Loucy (cell line): ENCODE measurements around the gene MXD4.

ENCODE experiments used
- H2AFZ ChIP-seq: fragments of 200-600 bp; sonication (generic); 2 replicates; pipeline ENCODE4 v1.6.0; 2016; ENCODE audit warnings: antibody characterized with exemption, mild to moderate bottlenecking, low read length, moderate library complexity
- H3F3A ChIP-seq: fragments of 200-600 bp; 2 replicates; pipeline ENCODE4 v1.6.0; 2016; ENCODE audit warnings: antibody characterized with exemption, low read depth, mild to moderate bottlenecking
- H3K27me3 ChIP-seq: fragments of 200-600 bp; sonication (generic); 2 replicates; pipeline ENCODE4 v1.6.1; 2014; ENCODE audit warnings: low read length, mild to moderate bottlenecking; ENCODE audit not compliant: insufficient read depth, poor library complexity, severe bottlenecking
- H3K36me3 ChIP-seq: fragments of 200-600 bp; sonication (generic); 2 replicates; pipeline ENCODE4 v1.6.1; 2016; ENCODE audit warnings: low read length; ENCODE audit not compliant: insufficient read depth
- H3K4me1 ChIP-seq: fragments of 200-600 bp; sonication (generic); 2 replicates; pipeline ENCODE4 v1.5.1; 2014; ENCODE audit warnings: low read length, mild to moderate bottlenecking; ENCODE audit not compliant: insufficient read depth, poor library complexity, severe bottlenecking
- H3K4me2 ChIP-seq: fragments of 200-600 bp; sonication (generic); 2 replicates; pipeline ENCODE4 v1.6.0; 2014; ENCODE audit warnings: antibody characterized with exemption, low read length, low read depth, mild to moderate bottlenecking; ENCODE audit not compliant: poor library complexity, severe bottlenecking
- H3K4me3 ChIP-seq: fragments of 200-600 bp; sonication (generic); 2 replicates; pipeline ENCODE4 v1.5.1; 2014; ENCODE audit warnings: low read length, mild to moderate bottlenecking, mixed read lengths; ENCODE audit not compliant: poor library complexity, severe bottlenecking
- H3K79me2 ChIP-seq: fragments of 200-600 bp; sonication (generic); 2 replicates; pipeline ENCODE4 v1.6.1; 2014; ENCODE audit warnings: low read length; ENCODE audit not compliant: insufficient read depth
- H3K9ac ChIP-seq: fragments of 200-600 bp; sonication (generic); 2 replicates; pipeline ENCODE4 v1.6.0; 2014; ENCODE audit warnings: mild to moderate bottlenecking, low read depth, low read length, moderate library complexity; ENCODE audit not compliant: poor library complexity, severe bottlenecking
- H3K9me2 ChIP-seq: fragments of 200-600 bp; sonication (generic); replicated peaks from 2 replicates; pipeline ENCODE4 v1.6.1; 2016; ENCODE audit warnings: low read depth, low read length, mixed read lengths
- H3K9me3 ChIP-seq: fragments of 200-600 bp; sonication (generic); 2 replicates; pipeline ENCODE4 v1.6.1; 2014; ENCODE audit warnings: mild to moderate bottlenecking, antibody characterized with exemption, low read length, low read depth; ENCODE audit not compliant: insufficient read depth
- H4K20me1 ChIP-seq: fragments of 200-600 bp; sonication (generic); 2 replicates; pipeline ENCODE4 v1.6.0; 2014; ENCODE audit warnings: antibody characterized with exemption, low read length, mild to moderate bottlenecking; ENCODE audit not compliant: insufficient read depth, poor library complexity, severe bottlenecking
- EZH2phosphoT487 ChIP-seq: fragments of 200-600 bp; IDR thresholded peaks from 2 replicates; pipeline ENCODE4 v1.6.1; 2018; ENCODE audit warnings: antibody characterized with exemption, mild to moderate bottlenecking, moderate library complexity, borderline replicate concordance
- TF ChIP-seq, protein P1 (sequence below): fragments of 200-600 bp; sonication (generic); conservative IDR thresholded peaks from 2 replicates; pipeline ENCODE4 v1.5.1; 2014; ENCODE audit warnings: mild to moderate bottlenecking, antibody characterized with exemption, low read length

MXD4 gene

DNA sequence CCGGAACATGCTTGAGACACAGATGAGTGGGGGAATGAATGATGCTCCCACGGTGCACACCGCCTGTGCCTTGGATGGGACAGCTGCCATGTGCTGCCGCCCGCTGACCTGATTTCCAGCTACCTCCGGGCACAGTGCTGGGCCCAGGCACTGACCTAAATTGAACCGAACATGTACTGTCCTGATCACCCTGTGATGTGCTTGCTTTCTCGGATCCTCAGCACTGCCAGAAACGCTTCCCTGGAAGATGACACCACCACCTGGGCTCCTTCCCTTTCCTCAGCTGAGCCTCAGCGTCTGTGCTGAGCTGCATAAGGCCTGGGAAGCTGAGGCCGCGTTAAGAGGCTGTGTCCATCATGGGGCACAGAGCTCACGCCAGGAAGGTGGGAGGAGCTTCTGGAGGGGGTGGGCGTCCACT is 39.3 kb upstream of the MXD4 start:
- no peaks in the 10 kb centered on the region for H3K9me3 ChIP-seq
- no peak overlapping the region for H3K9ac ChIP-seq
- no peak overlapping the region for H2AFZ ChIP-seq
- H3F3A ChIP-seq = no peaks in the 10 kb centered on the region
- no peak overlapping the region for H3K4me3 ChIP-seq
- no peak for TF ChIP-seq EZH2phosphoT487
- TF ChIP-seq, protein P1, sequence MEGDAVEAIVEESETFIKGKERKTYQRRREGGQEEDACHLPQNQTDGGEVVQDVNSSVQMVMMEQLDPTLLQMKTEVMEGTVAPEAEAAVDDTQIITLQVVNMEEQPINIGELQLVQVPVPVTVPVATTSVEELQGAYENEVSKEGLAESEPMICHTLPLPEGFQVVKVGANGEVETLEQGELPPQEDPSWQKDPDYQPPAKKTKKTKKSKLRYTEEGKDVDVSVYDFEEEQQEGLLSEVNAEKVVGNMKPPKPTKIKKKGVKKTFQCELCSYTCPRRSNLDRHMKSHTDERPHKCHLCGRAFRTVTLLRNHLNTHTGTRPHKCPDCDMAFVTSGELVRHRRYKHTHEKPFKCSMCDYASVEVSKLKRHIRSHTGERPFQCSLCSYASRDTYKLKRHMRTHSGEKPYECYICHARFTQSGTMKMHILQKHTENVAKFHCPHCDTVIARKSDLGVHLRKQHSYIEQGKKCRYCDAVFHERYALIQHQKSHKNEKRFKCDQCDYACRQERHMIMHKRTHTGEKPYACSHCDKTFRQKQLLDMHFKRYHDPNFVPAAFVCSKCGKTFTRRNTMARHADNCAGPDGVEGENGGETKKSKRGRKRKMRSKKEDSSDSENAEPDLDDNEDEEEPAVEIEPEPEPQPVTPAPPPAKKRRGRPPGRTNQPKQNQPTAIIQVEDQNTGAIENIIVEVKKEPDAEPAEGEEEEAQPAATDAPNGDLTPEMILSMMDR = no peak
- no peaks in the 10 kb centered on the region for H3K9me2 ChIP-seq
- H3K4me2 ChIP-seq = no peak overlapping the region
- no peaks in the 10 kb centered on the region for H3K27me3 ChIP-seq
- no peaks in the 10 kb centered on the region for H3K79me2 ChIP-seq
- H3K36me3 ChIP-seq = no peaks in the 10 kb centered on the region
- H4K20me1 ChIP-seq = no peaks in the 10 kb centered on the region
- H3K4me1 ChIP-seq = peaks cover 6% of the 10 kb centered on the region

DNA sequence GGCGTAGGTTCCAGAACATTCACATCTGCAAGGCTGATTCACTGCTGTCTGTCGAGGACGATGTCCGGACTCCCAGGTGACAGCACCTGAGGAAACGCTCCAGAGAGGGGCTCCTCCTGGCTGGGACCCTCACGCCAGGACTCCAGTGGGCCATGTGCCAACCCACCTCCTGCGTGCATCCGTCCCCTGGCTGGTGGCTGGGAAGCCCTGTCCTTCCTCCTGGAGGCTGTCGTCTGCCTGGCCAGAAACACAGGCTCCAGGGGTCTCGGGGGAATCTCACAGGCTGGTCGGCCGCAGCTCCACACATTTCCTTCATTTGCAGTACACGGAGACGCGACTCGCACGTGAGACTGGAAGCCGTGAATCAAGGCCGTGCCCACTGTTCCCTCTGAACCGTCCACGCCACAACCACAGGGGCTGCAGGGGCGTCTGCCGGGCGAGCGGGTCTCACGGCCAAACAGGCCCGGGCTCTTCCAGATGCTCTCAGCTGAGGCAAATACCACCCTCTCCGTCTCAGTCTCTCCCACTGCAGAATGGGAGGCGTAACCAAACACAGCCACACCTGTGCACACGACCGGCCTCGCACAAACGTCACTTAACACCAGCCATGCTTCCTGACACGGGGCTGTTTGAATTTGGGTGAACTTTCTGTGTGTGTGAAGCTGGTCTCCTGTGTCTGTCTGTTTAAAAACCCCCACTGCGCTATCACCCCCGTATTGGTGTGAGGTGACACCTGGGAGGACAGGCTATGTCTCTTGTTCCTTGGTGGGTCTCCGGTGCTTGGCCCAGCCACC is 38.7 kb upstream of the MXD4 start:
- no peaks in the 10 kb centered on the region for H3K36me3 ChIP-seq
- H2AFZ ChIP-seq = no peak overlapping the region
- TF ChIP-seq, protein P1 = no peak
- no peak for TF ChIP-seq EZH2phosphoT487
- no peak overlapping the region for H3K4me2 ChIP-seq
- H3F3A ChIP-seq = no peaks in the 10 kb centered on the region
- H3K9me3 ChIP-seq = no peaks in the 10 kb centered on the region
- peaks cover 13% of the 10 kb centered on the region for H3K4me1 ChIP-seq
- H3K9ac ChIP-seq = no peak overlapping the region
- H4K20me1 ChIP-seq = no peaks in the 10 kb centered on the region
- no peaks in the 10 kb centered on the region for H3K27me3 ChIP-seq
- H3K4me3 ChIP-seq = no peak overlapping the region
- no peaks in the 10 kb centered on the region for H3K9me2 ChIP-seq
- no peaks in the 10 kb centered on the region for H3K79me2 ChIP-seq

DNA sequence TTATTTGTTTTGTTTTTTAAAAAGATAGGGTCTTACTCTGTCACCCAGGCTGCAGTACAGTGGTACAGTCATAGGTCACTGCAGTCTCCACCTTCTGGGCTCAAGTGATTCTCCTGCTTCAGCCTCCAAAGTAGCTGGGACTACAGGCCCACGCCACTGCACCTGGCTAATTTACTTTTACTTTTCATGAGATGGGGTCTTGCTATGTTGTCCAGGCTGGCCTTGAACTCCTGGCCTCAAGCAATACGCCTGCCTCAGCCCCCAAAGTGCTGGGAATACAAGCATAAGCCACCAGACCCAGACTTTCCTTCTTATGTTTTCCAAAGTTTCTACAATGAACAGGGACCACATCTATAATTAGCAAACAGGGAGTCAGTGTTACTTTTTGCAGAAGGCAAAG is 37.9 kb upstream of the MXD4 start:
- H3K9ac ChIP-seq = no peak overlapping the region

More for the DNA sequence above, 37.9 kb upstream of the MXD4 start:
- Histone ChIP-seq H3F3A (no peaks in the 10 kb centered on the region), H3K36me3 (no peaks in the 10 kb centered on the region), H3K79me2 (no peaks in the 10 kb centered on the region), H3K9me2 (no peaks in the 10 kb centered on the region), H4K20me1 (no peaks in the 10 kb centered on the region), H3K4me3 (no peak overlapping the region), H3K27me3 (no peaks in the 10 kb centered on the region), H3K4me1 (peaks cover 20% of the 10 kb centered on the region), H3K4me2 (no peak overlapping the region), H2AFZ (no peak overlapping the region), H3K9me3 (no peaks in the 10 kb centered on the region)
- TF ChIP-seq, protein P1 = no peak
- no peak for TF ChIP-seq EZH2phosphoT487
